Liver (tissue), 9 donors: Measurements from ENCODE around the gene TPRA1. TPM values are rescaled to one million over a fixed set of nuclear protein-coding genes. Genes with fewer than 3 reads are reported as not detected.

Source experiments
- DNase-seq: peaks from one replicate; pipeline ENCODE4 v3.0.0-alpha.2; 2017; ENCODE audit warnings: low spot score
- H3K27ac ChIP-seq, 2 donors: one replicate each; pipeline ENCODE4 v1.7.0; 2013; ENCODE audit warnings: inconsistent platforms in 2 of 2, low read length in 2 of 2, control low read depth in 1 of 2, low read depth in 1 of 2, mild to moderate bottlenecking in 1 of 2
- H3K27me3 ChIP-seq, 4 donors: one replicate each; pipeline versions ENCODE4 v1.6.1 to v1.7.0; 2013; ENCODE audit warnings: low read length in 3 of 4, inconsistent platforms in 1 of 4, mild to moderate bottlenecking in 1 of 4, moderate library complexity in 1 of 4; ENCODE audit not compliant: control insufficient read depth in 4 of 4, insufficient read depth in 4 of 4
- H3K36me3 ChIP-seq, 4 donors: one replicate each; pipeline versions ENCODE4 v1.6.1 to v1.7.0; 2013; ENCODE audit warnings: low read length in 3 of 4, mild to moderate bottlenecking in 3 of 4, low read depth in 1 of 4, moderate library complexity in 1 of 4; ENCODE audit not compliant: control insufficient read depth in 4 of 4, insufficient read depth in 3 of 4
- H3K4me1 ChIP-seq, 4 donors: one replicate each; pipeline versions ENCODE4 v1.6.1 to v1.7.0; 2013; ENCODE audit warnings: low read length in 3 of 4, mild to moderate bottlenecking in 3 of 4, moderate library complexity in 1 of 4; ENCODE audit not compliant: control insufficient read depth in 4 of 4, insufficient read depth in 4 of 4
- H3K4me3 ChIP-seq, 3 donors: one replicate each; pipeline versions ENCODE4 v1.6.1 to v1.7.0; 2013; ENCODE audit warnings: low read length in 3 of 3, control low read depth in 1 of 3, low read depth in 1 of 3, mild to moderate bottlenecking in 1 of 3
- H3K9ac ChIP-seq, 2 donors: one replicate each; pipeline ENCODE4 v1.7.0; 2013; ENCODE audit warnings: low read length in 2 of 2, mild to moderate bottlenecking in 2 of 2, moderate library complexity in 2 of 2, control low read depth in 1 of 2, low read depth in 1 of 2
- H3K9me3 ChIP-seq, 4 donors: one replicate each; pipeline versions ENCODE4 v1.6.1 to v1.7.0; 2013; ENCODE audit warnings: low read length in 3 of 4; ENCODE audit not compliant: control insufficient read depth in 4 of 4
- FOXA2 ChIP-seq: IDR thresholded peaks from 2 replicates; pipeline ENCODE4 v1.6.1; 2016; ENCODE audit warnings: antibody characterized with exemption
- GABPA ChIP-seq, 2 donors: IDR thresholded peaks in 1 of 2; conservative IDR thresholded peaks in 1 of 2; 2 replicates each; pipeline ENCODE4 v1.6.1; 2016; ENCODE audit warnings: antibody characterized with exemption in 2 of 2, mild to moderate bottlenecking in 1 of 2, moderate library complexity in 1 of 2
- HNF4A ChIP-seq, 2 donors: conservative IDR thresholded peaks; 2 replicates each; pipeline ENCODE4 v1.6.1; 2016; ENCODE audit warnings: antibody characterized with exemption in 2 of 2, mild to moderate bottlenecking in 2 of 2
- HNF4G ChIP-seq: IDR thresholded peaks from 2 replicates; pipeline ENCODE4 v1.6.1; 2016; ENCODE audit warnings: antibody characterized with exemption
- JUND ChIP-seq, 2 donors: IDR thresholded peaks; 2 replicates each; pipeline ENCODE4 v1.6.1; 2016; ENCODE audit warnings: antibody characterized with exemption in 2 of 2
- RAD21 ChIP-seq, 2 donors: IDR thresholded peaks; 2 replicates each; pipeline ENCODE4 v1.6.1; 2016; ENCODE audit warnings: antibody characterized with exemption in 2 of 2, mild to moderate bottlenecking in 2 of 2
- RXRA ChIP-seq, 2 donors: IDR thresholded peaks; 2 replicates each; pipeline ENCODE4 v1.6.1; 2017 to 2018; ENCODE audit warnings: antibody characterized with exemption in 2 of 2, mild to moderate bottlenecking in 1 of 2
- SP1 ChIP-seq: IDR thresholded peaks from 2 replicates; pipeline ENCODE4 v1.6.1; 2018; ENCODE audit warnings: antibody characterized with exemption, mild to moderate bottlenecking
- TAF1 ChIP-seq: conservative IDR thresholded peaks from 2 replicates; pipeline ENCODE4 v1.6.1; 2016; ENCODE audit warnings: antibody characterized with exemption, mild to moderate bottlenecking
- YY1 ChIP-seq: IDR thresholded peaks from 2 replicates; pipeline ENCODE4 v1.6.1; 2016; ENCODE audit warnings: antibody characterized with exemption, mild to moderate bottlenecking
- WGBS: extraction: QIAGEN DNeasy Blood & Tissue Kit; methylation state at CpG from one replicate; pipeline ENCODE4 v1.1.7; 2013; 5-methylcytosine and 5-hydroxymethylcytosine counted together
- polyA plus RNA-seq, 2 donors: library from polyadenylated mRNA; stranded (reverse) in 1 of 2; unstranded in 1 of 2; fragments of 200-250 nt in 1 of 2; fragments of >200 nt in 1 of 2; fragmentation: Nextera tagmentation in 1 of 2; extraction: Ambion mirVana in 1 of 2; gene quantifications; one replicate each; pipeline versions ENCODE4 v1.2.1 to v1.2.3, GENCODE V29; 2013 to 2015
- total RNA-seq, 2 donors: library from RNA; depleted of rRNA; stranded (reverse); fragments of >200 nt; gene quantifications; one replicate each; pipeline ENCODE4 v1.2.3, GENCODE V29; 2014
- TF ChIP-seq, protein P1 (sequence below): IDR thresholded peaks from 2 replicates; pipeline ENCODE4 v1.6.1; 2016; ENCODE audit warnings: antibody characterized with exemption
- TF ChIP-seq, protein P2 (sequence below): IDR thresholded peaks from 2 replicates; pipeline ENCODE4 v1.6.1; 2016; ENCODE audit warnings: antibody characterized with exemption
- TF ChIP-seq, protein P3 (sequence below): IDR thresholded peaks from 2 replicates; pipeline ENCODE4 v1.6.1; 2016; ENCODE audit warnings: antibody characterized with exemption, mild to moderate bottlenecking
- TF ChIP-seq, protein P4 (sequence below): IDR thresholded peaks from 2 replicates; pipeline ENCODE4 v1.6.1; 2016; ENCODE audit warnings: antibody characterized with exemption
- donor health status: healthy.
- donor health status: healthy.
- donor health status: healthy.
- donor health status: healthy.
- donor health status: healthy.

The TPRA1 gene
- total and polyA plus RNA-seq, 4 donors: 17.3 to 27.1 (median 21.3) TPM

DNA sequence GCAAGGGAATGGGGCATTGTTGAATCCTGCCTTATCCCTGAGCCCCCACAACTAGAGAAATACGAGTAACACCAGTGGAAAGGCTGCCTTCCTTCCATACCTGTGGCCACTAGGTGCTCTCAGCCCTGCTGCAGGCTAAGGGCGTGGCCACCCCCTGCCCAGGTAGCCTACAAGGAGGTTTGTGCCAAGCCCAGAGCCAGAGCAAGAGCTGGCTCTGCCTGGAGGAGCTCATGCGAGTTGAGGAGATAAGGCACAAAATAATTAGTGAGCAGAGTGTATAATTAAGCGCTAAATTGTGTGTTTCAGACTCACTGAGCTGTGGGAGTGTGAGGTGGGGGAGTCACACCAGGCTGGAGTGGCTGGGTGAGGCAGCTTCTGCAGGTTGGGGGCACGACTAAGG lies 49.2 kb downstream of the TPRA1 start:
- Histone ChIP-seq H3K27ac (no peak overlapping the region), H3K4me1 (peaks cover 16 to 51% (median 45%) of the 10 kb centered on the region in 4 donors), H3K36me3 (no peaks in the 10 kb centered on the region), H3K9me3 (no peaks in the 10 kb centered on the region), H3K4me3 (no peak overlapping the region), H3K27me3 (no peaks in the 10 kb centered on the region), H3K9ac (no peak overlapping the region)
- 88% methylated on average over 5 of the region's 5 CpGs for WGBS
- no peak for DNase-seq
- TF ChIP-seq RAD21 (IDR thresholded peaks at IDR 0.05): no peak
- TF ChIP-seq, protein P1, sequence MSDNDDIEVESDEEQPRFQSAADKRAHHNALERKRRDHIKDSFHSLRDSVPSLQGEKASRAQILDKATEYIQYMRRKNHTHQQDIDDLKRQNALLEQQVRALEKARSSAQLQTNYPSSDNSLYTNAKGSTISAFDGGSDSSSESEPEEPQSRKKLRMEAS: no peak
- TF ChIP-seq YY1: no peak
- TF ChIP-seq, protein P2, sequence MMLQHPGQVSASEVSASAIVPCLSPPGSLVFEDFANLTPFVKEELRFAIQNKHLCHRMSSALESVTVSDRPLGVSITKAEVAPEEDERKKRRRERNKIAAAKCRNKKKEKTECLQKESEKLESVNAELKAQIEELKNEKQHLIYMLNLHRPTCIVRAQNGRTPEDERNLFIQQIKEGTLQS: no peak
- no peak for TF ChIP-seq RXRA (IDR thresholded peaks at IDR 0.05)
- TF ChIP-seq TAF1: no peak
- no peak for TF ChIP-seq GABPA (IDR thresholded peaks at IDR 0.05 in 1 of 2, conservative IDR thresholded peaks at IDR 0.05 in 1 of 2)
- no peak for TF ChIP-seq SP1
- no peak for TF ChIP-seq FOXA2
- TF ChIP-seq JUND (IDR thresholded peaks at IDR 0.05): no peak
- TF ChIP-seq, protein P3, sequence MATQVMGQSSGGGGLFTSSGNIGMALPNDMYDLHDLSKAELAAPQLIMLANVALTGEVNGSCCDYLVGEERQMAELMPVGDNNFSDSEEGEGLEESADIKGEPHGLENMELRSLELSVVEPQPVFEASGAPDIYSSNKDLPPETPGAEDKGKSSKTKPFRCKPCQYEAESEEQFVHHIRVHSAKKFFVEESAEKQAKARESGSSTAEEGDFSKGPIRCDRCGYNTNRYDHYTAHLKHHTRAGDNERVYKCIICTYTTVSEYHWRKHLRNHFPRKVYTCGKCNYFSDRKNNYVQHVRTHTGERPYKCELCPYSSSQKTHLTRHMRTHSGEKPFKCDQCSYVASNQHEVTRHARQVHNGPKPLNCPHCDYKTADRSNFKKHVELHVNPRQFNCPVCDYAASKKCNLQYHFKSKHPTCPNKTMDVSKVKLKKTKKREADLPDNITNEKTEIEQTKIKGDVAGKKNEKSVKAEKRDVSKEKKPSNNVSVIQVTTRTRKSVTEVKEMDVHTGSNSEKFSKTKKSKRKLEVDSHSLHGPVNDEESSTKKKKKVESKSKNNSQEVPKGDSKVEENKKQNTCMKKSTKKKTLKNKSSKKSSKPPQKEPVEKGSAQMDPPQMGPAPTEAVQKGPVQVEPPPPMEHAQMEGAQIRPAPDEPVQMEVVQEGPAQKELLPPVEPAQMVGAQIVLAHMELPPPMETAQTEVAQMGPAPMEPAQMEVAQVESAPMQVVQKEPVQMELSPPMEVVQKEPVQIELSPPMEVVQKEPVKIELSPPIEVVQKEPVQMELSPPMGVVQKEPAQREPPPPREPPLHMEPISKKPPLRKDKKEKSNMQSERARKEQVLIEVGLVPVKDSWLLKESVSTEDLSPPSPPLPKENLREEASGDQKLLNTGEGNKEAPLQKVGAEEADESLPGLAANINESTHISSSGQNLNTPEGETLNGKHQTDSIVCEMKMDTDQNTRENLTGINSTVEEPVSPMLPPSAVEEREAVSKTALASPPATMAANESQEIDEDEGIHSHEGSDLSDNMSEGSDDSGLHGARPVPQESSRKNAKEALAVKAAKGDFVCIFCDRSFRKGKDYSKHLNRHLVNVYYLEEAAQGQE: no peak
- TF ChIP-seq HNF4A (conservative IDR thresholded peaks at IDR 0.05): no peak
- no peak for TF ChIP-seq HNF4G

DNA sequence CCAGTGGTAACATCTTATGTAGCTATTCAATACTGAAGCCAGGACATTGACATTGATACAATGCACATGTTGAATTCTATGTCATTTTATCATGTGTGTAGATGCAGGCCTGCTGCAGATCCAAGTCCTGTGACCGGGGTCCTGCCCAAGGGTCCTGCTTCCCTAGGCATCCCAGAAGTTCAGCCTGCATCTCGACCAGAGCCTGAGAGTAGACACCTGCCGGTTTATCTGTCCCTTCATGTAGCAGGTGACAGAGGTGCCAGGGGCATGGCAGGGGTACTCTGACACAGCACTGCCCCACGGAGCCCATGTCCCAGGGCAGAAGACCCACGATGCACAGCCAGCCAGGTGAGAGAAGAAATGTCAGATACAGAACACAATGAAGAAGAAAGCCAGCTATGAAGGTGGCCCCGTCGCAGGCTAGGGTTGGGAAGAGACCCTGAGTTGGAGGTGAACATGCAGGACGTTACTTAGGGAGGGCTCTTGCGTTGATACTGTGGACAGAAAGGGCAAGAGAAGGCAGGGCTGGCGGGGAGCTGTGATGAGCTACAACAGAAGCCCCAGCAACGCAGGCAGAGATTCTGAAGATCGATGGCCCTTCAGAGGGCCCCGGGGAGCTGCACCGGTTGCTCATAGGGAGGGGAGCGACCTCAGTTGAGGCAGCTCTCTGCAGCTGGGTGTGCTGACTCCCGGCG lies 51.0 kb downstream of the TPRA1 start:
- TF ChIP-seq, protein P4, sequence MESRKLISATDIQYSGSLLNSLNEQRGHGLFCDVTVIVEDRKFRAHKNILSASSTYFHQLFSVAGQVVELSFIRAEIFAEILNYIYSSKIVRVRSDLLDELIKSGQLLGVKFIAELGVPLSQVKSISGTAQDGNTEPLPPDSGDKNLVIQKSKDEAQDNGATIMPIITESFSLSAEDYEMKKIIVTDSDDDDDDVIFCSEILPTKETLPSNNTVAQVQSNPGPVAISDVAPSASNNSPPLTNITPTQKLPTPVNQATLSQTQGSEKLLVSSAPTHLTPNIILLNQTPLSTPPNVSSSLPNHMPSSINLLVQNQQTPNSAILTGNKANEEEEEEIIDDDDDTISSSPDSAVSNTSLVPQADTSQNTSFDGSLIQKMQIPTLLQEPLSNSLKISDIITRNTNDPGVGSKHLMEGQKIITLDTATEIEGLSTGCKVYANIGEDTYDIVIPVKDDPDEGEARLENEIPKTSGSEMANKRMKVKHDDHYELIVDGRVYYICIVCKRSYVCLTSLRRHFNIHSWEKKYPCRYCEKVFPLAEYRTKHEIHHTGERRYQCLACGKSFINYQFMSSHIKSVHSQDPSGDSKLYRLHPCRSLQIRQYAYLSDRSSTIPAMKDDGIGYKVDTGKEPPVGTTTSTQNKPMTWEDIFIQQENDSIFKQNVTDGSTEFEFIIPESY: no peak
- WGBS: 85% methylated on average over 17 of the region's 17 CpGs
- DNase-seq: no peak

More for the DNA sequence above, 51.0 kb downstream of the TPRA1 start:
- H3K4me3 ChIP-seq: no peak overlapping the region
- no peak overlapping the region for H3K27ac ChIP-seq
- no peak overlapping the region for H3K9ac ChIP-seq
- no peaks in the 10 kb centered on the region for H3K9me3 ChIP-seq
- no peaks in the 10 kb centered on the region for H3K36me3 ChIP-seq
- no peaks in the 10 kb centered on the region for H3K27me3 ChIP-seq
- peaks cover 13 to 32% (median 27%) of the 10 kb centered on the region in 4 donors for H3K4me1 ChIP-seq
